Measurements from ENCODE around the gene LRRN2. TPM values are rescaled to one million over a fixed set of nuclear protein-coding genes. Genes with fewer than 3 reads are reported as not detected.

LRRN2 gene
- total RNA-seq, 1 donor from 2014 or later = 3.9 TPM

- Mint-ChIP-seq H3K36me3 (no peaks in the 10 kb centered on the region), H3K4me3 (no peak overlapping the region), H3K9me3 (no peaks in the 10 kb centered on the region), H3K27me3 (ENCODE audit: low read depth) (peaks cover 72% of the 10 kb centered on the region), H3K27ac (no peak overlapping the region), H3K4me1 (peaks cover 4% of the 10 kb centered on the region)
- TF ChIP-seq CTCF (IDR thresholded peaks at IDR 0.05; ENCODE audit: unreplicated experiment) = no peak
- DNase-seq (ENCODE audit: low spot score in 2 of 2, unreplicated experiment in 2 of 2) = no peak
These were observed 21.7 kb downstream of the LRRN2 start for GRCh38 chr1:204663644-204664383.

- Mint-ChIP-seq H3K4me3 (no peak overlapping the region), H3K27ac (no peak overlapping the region), H3K36me3 (no peaks in the 10 kb centered on the region), H3K4me1 (peaks cover 4% of the 10 kb centered on the region), H3K9me3 (no peaks in the 10 kb centered on the region), H3K27me3 (ENCODE audit: low read depth) (peaks cover 72% of the 10 kb centered on the region)
- no peak for DNase-seq (ENCODE audit: low spot score in 2 of 2, unreplicated experiment in 2 of 2)
- no peak for TF ChIP-seq CTCF (IDR thresholded peaks at IDR 0.05; ENCODE audit: unreplicated experiment)
These were observed 23.0 kb downstream of the LRRN2 start for GRCh38 chr1:204662530-204662929.

- no peaks in the 10 kb centered on the region for H3K9me3 Mint-ChIP-seq
- no peak overlapping the region for H3K4me3 Mint-ChIP-seq
- no peak for DNase-seq (ENCODE audit: low spot score in 2 of 2, unreplicated experiment in 2 of 2)
- peaks cover 79% of the 10 kb centered on the region for H3K27me3 Mint-ChIP-seq (ENCODE audit: low read depth)
- no peaks in the 10 kb centered on the region for H3K36me3 Mint-ChIP-seq
- H3K27ac Mint-ChIP-seq = no peak overlapping the region
- peaks cover 4% of the 10 kb centered on the region for H3K4me1 Mint-ChIP-seq
- TF ChIP-seq CTCF (IDR thresholded peaks at IDR 0.05; ENCODE audit: unreplicated experiment) = no peak
These were observed 25.0 kb downstream of the LRRN2 start for GRCh38 chr1:204660509-204660908.

DNA sequence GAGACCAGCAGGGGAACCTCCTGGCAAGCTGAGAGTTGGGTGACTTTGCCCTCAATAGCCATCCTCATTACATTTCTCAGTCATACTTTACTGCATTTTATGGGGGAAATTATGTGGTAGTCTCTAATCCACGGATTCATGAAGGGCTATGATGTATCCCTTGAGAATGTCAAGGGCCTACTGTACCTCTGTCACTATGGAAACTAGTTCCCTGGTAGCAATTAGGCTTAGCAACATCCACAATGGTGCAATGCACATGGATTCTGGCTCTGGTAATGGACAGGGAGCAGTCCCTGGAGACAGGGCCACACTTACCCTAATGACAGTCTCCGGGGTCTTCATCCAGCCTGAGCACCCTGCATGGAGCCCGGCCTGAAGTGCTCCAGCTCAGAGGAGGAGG lies 26.5 kb downstream of the LRRN2 start:
- Mint-ChIP-seq H3K27me3 (ENCODE audit: low read depth) (peaks cover 78% of the 10 kb centered on the region), H3K36me3 (no peaks in the 10 kb centered on the region), H3K9me3 (no peaks in the 10 kb centered on the region), H3K4me3 (no peak overlapping the region), H3K27ac (no peak overlapping the region), H3K4me1 (peaks cover 4% of the 10 kb centered on the region)
- DNase-seq (ENCODE audit: low spot score in 2 of 2, unreplicated experiment in 2 of 2) = no peak
- no peak for TF ChIP-seq CTCF (IDR thresholded peaks at IDR 0.05; ENCODE audit: unreplicated experiment)

DNA sequence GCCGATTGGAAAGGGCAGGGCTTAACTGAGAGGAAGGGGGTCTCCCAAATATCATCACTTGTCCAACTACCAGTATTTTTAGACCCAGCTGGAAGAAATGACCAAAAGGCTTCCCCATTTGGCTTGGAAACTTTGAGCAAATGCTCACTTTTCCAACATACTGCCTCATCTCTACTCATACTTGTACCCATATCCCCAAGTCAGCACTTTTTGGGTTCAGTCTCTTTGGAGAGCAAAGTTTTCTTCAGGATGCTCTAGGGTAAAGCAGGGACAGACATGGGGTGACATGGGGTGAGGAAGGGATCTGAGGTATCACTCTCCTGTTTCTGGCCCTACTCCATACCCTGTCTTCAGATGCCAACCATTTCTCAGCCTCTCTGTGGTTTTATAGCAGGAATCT lies 27.2 kb downstream of the LRRN2 start:
- peaks cover 4% of the 10 kb centered on the region for H3K4me1 Mint-ChIP-seq
- peaks cover 73% of the 10 kb centered on the region for H3K27me3 Mint-ChIP-seq (ENCODE audit: low read depth)
- no peak overlapping the region for H3K27ac Mint-ChIP-seq
- H3K4me3 Mint-ChIP-seq = no peak overlapping the region
- no peak for DNase-seq (ENCODE audit: low spot score in 2 of 2, unreplicated experiment in 2 of 2)
- no peak for TF ChIP-seq CTCF (IDR thresholded peaks at IDR 0.05; ENCODE audit: unreplicated experiment)
- no peaks in the 10 kb centered on the region for H3K9me3 Mint-ChIP-seq
- H3K36me3 Mint-ChIP-seq = no peaks in the 10 kb centered on the region

All from mesothelial cell of epicardium (in vitro differentiated cells).